Activated CD8-positive, alpha-beta memory T cell treated with anti-CD3 and anti-CD28 coated beads, Interleukin-2, amount 50 U/mL, for 24 hours (primary cell): Measurements from ENCODE around the gene PRR14.

Source experiments
- DNase-seq: peaks from one replicate; pipeline ENCODE4 v3.0.0-alpha.2; 2020; ENCODE audit errors: extremely low read depth

The PRR14 gene

GRCh38 chr16:30650369-30651123 is at the start of gene PRR14:
TSS of gene PRR14 (plus strand) at chr16:30650960. CDS start at chr16:30651646, 686 bp downstream.
- peak; percentile 98 for DNase-seq

GRCh38 chr16:30601966-30602365 is 48.8 kb upstream of the PRR14 start:
- DNase-seq, result no peak

GRCh38 chr16:30602616-30603277 is 48.0 kb upstream of the PRR14 start:
- DNase-seq, result no peak

GRCh38 chr16:30603945-30604315 is 46.8 kb upstream of the PRR14 start:
- no peak for DNase-seq

GRCh38 chr16:30604316-30604947 is 46.3 kb upstream of the PRR14 start:
- DNase-seq, result no peak

- DNase-seq, result no peak
These were observed 45.6 kb upstream of the PRR14 start for GRCh38 chr16:30605158-30605557.

- no peak for DNase-seq
These were observed 44.8 kb upstream of the PRR14 start for GRCh38 chr16:30606004-30606403.

GRCh38 chr16:30609002-30609925 is 41.5 kb upstream of the PRR14 start:
- DNase-seq, result no peak

- peak; percentile 85 for DNase-seq
These were observed 40.6 kb upstream of the PRR14 start, which contains the start of gene ZNF689 for GRCh38 chr16:30609926-30610839. TSS of gene ZNF689 (minus strand) at chr16:30610389. CDS start at chr16:30610041, 348 bp downstream.

- DNase-seq, result peak; percentile 51
These were observed 35.2 kb upstream of the PRR14 start for GRCh38 chr16:30615358-30616091.

GRCh38 chr16:30619202-30619601 is 31.6 kb upstream of the PRR14 start:
- no peak for DNase-seq

GRCh38 chr16:30619638-30620037 is 31.1 kb upstream of the PRR14 start:
- no peak for DNase-seq

- DNase-seq, result no peak
These were observed 30.6 kb upstream of the PRR14 start for GRCh38 chr16:30620169-30620568.

- no peak for DNase-seq
These were observed 29.0 kb upstream of the PRR14 start for GRCh38 chr16:30621765-30622164.

GRCh38 chr16:30622455-30623032 is 28.2 kb upstream of the PRR14 start:
- no peak for DNase-seq

- no peak for DNase-seq
These were observed 27.1 kb upstream of the PRR14 start for GRCh38 chr16:30623536-30624283.

GRCh38 chr16:30626236-30626635 is 24.5 kb upstream of the PRR14 start:
- no peak for DNase-seq

GRCh38 chr16:30628628-30629540 is 21.9 kb upstream of the PRR14 start:
- DNase-seq, result peak; percentile 81
